SU-DHL-6 (cell line): ENCODE measurements around the gene TMEM106C.
"Not testable (repeated sequence)": the region's sequence is repeated elsewhere in the genome, so short reads cannot be mapped to it uniquely, and the experiment has no call there.

ENCODE experiments used
- H2AFZ ChIP-seq: fragments of 200-600 bp; sonication (generic); 2 replicates; pipeline ENCODE4 v1.6.1; 2014; ENCODE audit warnings: low read depth, mild to moderate bottlenecking, moderate library complexity, mixed read lengths, antibody characterized with exemption, low read length; ENCODE audit not compliant: severe bottlenecking
- H3F3A ChIP-seq: fragments of 200-600 bp; shearing (Covaris generic); 2 replicates; pipeline ENCODE4 v1.6.0; 2016; ENCODE audit warnings: antibody characterized with exemption, mild to moderate bottlenecking; ENCODE audit not compliant: insufficient read depth
- H3K27ac ChIP-seq: fragments of 200-600 bp; sonication (generic); 2 replicates; pipeline ENCODE4 v1.5.1; 2016; ENCODE audit warnings: low read depth, mild to moderate bottlenecking, low read length, moderate library complexity, mixed read lengths
- H3K27me3 ChIP-seq: fragments of 200-600 bp; sonication (generic), shearing (Covaris generic); 2 replicates; pipeline ENCODE4 v1.6.0; 2014; ENCODE audit warnings: mild to moderate bottlenecking, low read length
- H3K36me3 ChIP-seq: fragments of 200-600 bp; sonication (generic); 2 replicates; pipeline ENCODE4 v1.6.1; 2014; ENCODE audit warnings: mild to moderate bottlenecking, low read length, mixed read lengths
- H3K4me2 ChIP-seq: fragments of 300-600, 200-600 bp; shearing (Covaris generic), sonication (generic); 2 replicates; pipeline ENCODE4 v1.6.0; 2014; ENCODE audit warnings: low read length, low read depth, mild to moderate bottlenecking; ENCODE audit not compliant: poor library complexity, severe bottlenecking
- H3K4me3 ChIP-seq: fragments of 200-600 bp; sonication (generic); 2 replicates; pipeline ENCODE4 v1.5.1; 2014; ENCODE audit warnings: antibody characterized with exemption, low read length, mild to moderate bottlenecking, mixed read lengths; ENCODE audit not compliant: insufficient read depth, poor library complexity, severe bottlenecking
- H3K79me2 ChIP-seq: fragments of 200-600 bp; sonication (generic); 2 replicates; pipeline ENCODE4 v1.6.1; 2014; ENCODE audit warnings: mild to moderate bottlenecking, low read length, moderate library complexity; ENCODE audit not compliant: insufficient read depth
- H3K9ac ChIP-seq: fragments of 200-600 bp; sonication (generic); 2 replicates; pipeline ENCODE4 v1.7.0; 2014; ENCODE audit warnings: mild to moderate bottlenecking, low read length
- H3K9me2 ChIP-seq: fragments of 200-600 bp; sonication (generic); replicated peaks from 2 replicates; pipeline ENCODE4 v1.6.1; 2014; ENCODE audit warnings: low read length; ENCODE audit not compliant: insufficient read depth
- H3K9me3 ChIP-seq: fragments of 200-600 bp; sonication (generic); 2 replicates; pipeline ENCODE4 v1.6.1; 2014; ENCODE audit warnings: low read length, mixed read lengths; ENCODE audit not compliant: insufficient read depth
- H4K20me1 ChIP-seq: fragments of 200-600 bp; sonication (generic); 2 replicates; pipeline ENCODE4 v1.6.1; 2014; ENCODE audit warnings: low read depth, mild to moderate bottlenecking, antibody characterized with exemption, low read length, moderate library complexity, mixed read lengths
- CTCF ChIP-seq: fragments of 200-600 bp; sonication (generic); IDR thresholded peaks from one replicate; pipeline ENCODE4 v1.5.1; 2017; ENCODE audit warnings: antibody characterized with exemption, mild to moderate bottlenecking, low read length, moderate library complexity; ENCODE audit not compliant: insufficient read depth, poor library complexity, severe bottlenecking
- EZH2phosphoT487 ChIP-seq: fragments of 200-600 bp; sonication (generic), shearing (Covaris generic); conservative IDR thresholded peaks from 2 replicates; pipeline ENCODE4 v1.6.1; 2018; ENCODE audit warnings: mild to moderate bottlenecking, antibody characterized with exemption, low read length, moderate library complexity, mixed read lengths

TMEM106C gene

GRCh38 chr12:47954467-47955045 lies 8.8 kb upstream of the TMEM106C start:
- Histone ChIP-seq H3K36me3 (no peaks in the 10 kb centered on the region), H2AFZ (no peak overlapping the region), H4K20me1 (no peaks in the 10 kb centered on the region), H3F3A (no peaks in the 10 kb centered on the region), H3K27ac (no peak overlapping the region), H3K9ac (no peak overlapping the region), H3K9me3 (peaks cover 9% of the 10 kb centered on the region; the same call in 1 of the 2 replicates), H3K4me3 (no peak overlapping the region), H3K79me2 (no peaks in the 10 kb centered on the region), H3K4me2 (no peak overlapping the region), H3K27me3 (no peaks in the 10 kb centered on the region), H3K9me2 (no peaks in the 10 kb centered on the region)
- no peak for TF ChIP-seq CTCF
- no peak for TF ChIP-seq EZH2phosphoT487

- Histone ChIP-seq H3K4me2 (no peak overlapping the region), H3K36me3 (no peaks in the 10 kb centered on the region), H3F3A (no peaks in the 10 kb centered on the region), H3K27me3 (no peaks in the 10 kb centered on the region), H3K4me3 (no peak overlapping the region), H3K79me2 (no peaks in the 10 kb centered on the region), H3K9ac (no peak overlapping the region), H3K27ac (no peak overlapping the region), H3K9me3 (peaks cover 9% of the 10 kb centered on the region; the same call in 1 of the 2 replicates), H2AFZ (no peak overlapping the region), H4K20me1 (no peaks in the 10 kb centered on the region), H3K9me2 (no peaks in the 10 kb centered on the region)
- TF ChIP-seq CTCF (no peak), EZH2phosphoT487 (no peak)
Observed at GRCh38 chr12:47955059-47955458, 8.3 kb upstream of the TMEM106C start.

- not testable (repeated sequence) for H2AFZ ChIP-seq, H3K9me3 ChIP-seq, H3K4me2 ChIP-seq, H3F3A ChIP-seq, H3K27ac ChIP-seq, H3K27me3 ChIP-seq, H3K4me3 ChIP-seq, H3K79me2 ChIP-seq, H4K20me1 ChIP-seq, H3K9ac ChIP-seq, H3K36me3 ChIP-seq, H3K9me2 ChIP-seq
Observed at GRCh38 chr12:47957671-47958070, 5.7 kb upstream of the TMEM106C start.

DNA sequence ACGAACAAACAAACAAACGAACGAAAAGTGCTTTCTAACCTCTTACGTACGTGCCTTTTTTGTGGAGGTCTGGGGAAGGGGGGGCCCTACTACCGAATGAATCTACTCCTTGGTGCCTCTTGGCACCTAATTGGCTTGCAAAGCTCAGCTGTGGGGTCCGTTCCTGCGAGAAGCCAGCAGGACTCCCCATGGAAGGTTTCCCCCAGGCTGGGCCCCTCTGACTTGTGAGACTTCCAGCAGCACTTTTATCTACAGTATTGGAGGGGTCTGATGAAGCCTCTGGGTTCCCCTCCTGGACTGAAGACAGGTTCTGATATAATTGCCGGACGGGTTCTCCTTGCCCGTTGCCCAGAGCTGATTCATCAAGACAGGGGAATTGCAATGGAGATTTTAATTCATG lies 1.2 kb upstream of the TMEM106C start:
- Histone ChIP-seq H3K4me3 (no peak overlapping the region), H3K27me3 (no peaks in the 10 kb centered on the region), H3K9me2 (no peaks in the 10 kb centered on the region), H4K20me1 (no peaks in the 10 kb centered on the region), H3K36me3 (peaks cover 26% of the 10 kb centered on the region), H3K9me3 (peaks cover 9% of the 10 kb centered on the region; the same call in 1 of the 2 replicates), H3K79me2 (peaks cover 15% of the 10 kb centered on the region), H2AFZ (no peak overlapping the region), H3K9ac (no peak overlapping the region), H3F3A (no peaks in the 10 kb centered on the region), H3K4me2 (no peak overlapping the region), H3K27ac (no peak overlapping the region)
- no peak for TF ChIP-seq EZH2phosphoT487
- no peak for TF ChIP-seq CTCF
